Trophoblast cell (in vitro differentiated cells and primary cell): ENCODE measurements around the gene WFDC1.

Experiments used
- DNase-seq, 2 donors: peaks; one replicate each; pipeline ENCODE4 v3.0.0-alpha.2; 2016
- H2AFZ ChIP-seq: 2 replicates; pipeline ENCODE4 v1.6.1; 2013; ENCODE audit warnings: low read length, moderate library complexity, mild to moderate bottlenecking; ENCODE audit not compliant: insufficient read depth, poor library complexity
- H2AK5ac ChIP-seq: 2 replicates; pipeline ENCODE4 v1.6.1; 2013; ENCODE audit warnings: mild to moderate bottlenecking, low read length
- H2BK120ac ChIP-seq: 2 replicates; pipeline ENCODE4 v1.6.1; 2013; ENCODE audit warnings: low read length, mild to moderate bottlenecking, moderate library complexity; ENCODE audit not compliant: insufficient read depth, poor library complexity
- H2BK12ac ChIP-seq: 2 replicates; pipeline ENCODE4 v1.6.1; 2013; ENCODE audit warnings: mild to moderate bottlenecking, low read length, moderate library complexity
- H2BK5ac ChIP-seq: 2 replicates; pipeline ENCODE4 v1.6.1; 2013; ENCODE audit warnings: low read length, low read depth, moderate library complexity, mild to moderate bottlenecking; ENCODE audit not compliant: poor library complexity
- H3K14ac ChIP-seq: 2 replicates; pipeline ENCODE4 v1.6.1; 2013; ENCODE audit warnings: mild to moderate bottlenecking, low read length
- H3K18ac ChIP-seq: 2 replicates; pipeline ENCODE4 v1.6.1; 2013; ENCODE audit warnings: mild to moderate bottlenecking, low read length
- H3K23ac ChIP-seq: 2 replicates; pipeline ENCODE4 v1.6.1; 2013; ENCODE audit warnings: low read length
- H3K27ac ChIP-seq: 2 replicates; pipeline ENCODE4 v1.5.1; 2013; ENCODE audit warnings: low read depth, mild to moderate bottlenecking, inconsistent platforms, low read length, moderate library complexity
- H3K27me3 ChIP-seq: 2 replicates; pipeline ENCODE4 v1.6.1; 2013; ENCODE audit warnings: inconsistent platforms, mild to moderate bottlenecking, low read length, moderate library complexity; ENCODE audit not compliant: insufficient read depth
- H3K36me3 ChIP-seq, 2 experiments: 1 replicate in 1 of 2; 2 replicates in 1 of 2; pipeline ENCODE4 v1.6.1; 2013; ENCODE audit warnings: low read length in 2 of 2, mild to moderate bottlenecking in 2 of 2, moderate library complexity in 1 of 2; ENCODE audit not compliant: insufficient read depth in 2 of 2, control insufficient read depth in 1 of 2
- H3K4ac ChIP-seq: 2 replicates; pipeline ENCODE4 v1.6.1; 2013; ENCODE audit warnings: low read depth, mild to moderate bottlenecking, low read length, moderate library complexity
- H3K4me1 ChIP-seq, 2 experiments: 1 replicate in 1 of 2; 2 replicates in 1 of 2; pipeline ENCODE4 v1.6.1; 2013; ENCODE audit warnings: low read length in 2 of 2, mild to moderate bottlenecking in 2 of 2, moderate library complexity in 1 of 2; ENCODE audit not compliant: insufficient read depth in 2 of 2, control insufficient read depth in 1 of 2
- H3K4me2 ChIP-seq: 2 replicates; pipeline ENCODE4 v1.6.1; 2013; ENCODE audit warnings: inconsistent platforms, mild to moderate bottlenecking, low read length, moderate library complexity
- H3K4me3 ChIP-seq: 2 replicates; pipeline ENCODE4 v1.5.1; 2013; ENCODE audit warnings: mild to moderate bottlenecking, low read depth, low read length, inconsistent platforms
- H3K79me1 ChIP-seq: one replicate; pipeline ENCODE4 v1.6.1; 2013; ENCODE audit warnings: low read length
- H3K79me2 ChIP-seq: 2 replicates; pipeline ENCODE4 v1.6.1; 2013; ENCODE audit warnings: low read length, mild to moderate bottlenecking; ENCODE audit not compliant: control insufficient read depth, insufficient read depth, poor library complexity
- H3K9ac ChIP-seq: 2 replicates; pipeline ENCODE4 v1.6.1; 2013; ENCODE audit warnings: mild to moderate bottlenecking, low read length
- H3K9me3 ChIP-seq: 2 replicates; pipeline ENCODE4 v1.6.1; 2013; ENCODE audit warnings: low read depth, mild to moderate bottlenecking, control low read depth, inconsistent platforms, low read length; ENCODE audit not compliant: insufficient read depth
- H4K12ac ChIP-seq: 2 replicates; pipeline ENCODE4 v1.6.1; 2013; ENCODE audit warnings: low read depth, mild to moderate bottlenecking, low read length, moderate library complexity
- H4K8ac ChIP-seq: 2 replicates; pipeline ENCODE4 v1.6.1; 2013; ENCODE audit warnings: low read depth, mild to moderate bottlenecking, low read length, moderate library complexity
- H4K91ac ChIP-seq: one replicate; pipeline ENCODE4 v1.6.1; 2013; ENCODE audit warnings: low read depth, mild to moderate bottlenecking, low read length, moderate library complexity
- WGBS: extraction: QIAGEN DNeasy Blood & Tissue Kit; methylation state at CpG from one replicate; pipeline ENCODE4 v1.1.7; 2013; ENCODE audit warnings: missing lambda C conversion rate; ENCODE audit not compliant: insufficient read length, insufficient coverage; ENCODE audit errors: extremely low coverage; 5-methylcytosine and 5-hydroxymethylcytosine counted together

The WFDC1 gene

DNA sequence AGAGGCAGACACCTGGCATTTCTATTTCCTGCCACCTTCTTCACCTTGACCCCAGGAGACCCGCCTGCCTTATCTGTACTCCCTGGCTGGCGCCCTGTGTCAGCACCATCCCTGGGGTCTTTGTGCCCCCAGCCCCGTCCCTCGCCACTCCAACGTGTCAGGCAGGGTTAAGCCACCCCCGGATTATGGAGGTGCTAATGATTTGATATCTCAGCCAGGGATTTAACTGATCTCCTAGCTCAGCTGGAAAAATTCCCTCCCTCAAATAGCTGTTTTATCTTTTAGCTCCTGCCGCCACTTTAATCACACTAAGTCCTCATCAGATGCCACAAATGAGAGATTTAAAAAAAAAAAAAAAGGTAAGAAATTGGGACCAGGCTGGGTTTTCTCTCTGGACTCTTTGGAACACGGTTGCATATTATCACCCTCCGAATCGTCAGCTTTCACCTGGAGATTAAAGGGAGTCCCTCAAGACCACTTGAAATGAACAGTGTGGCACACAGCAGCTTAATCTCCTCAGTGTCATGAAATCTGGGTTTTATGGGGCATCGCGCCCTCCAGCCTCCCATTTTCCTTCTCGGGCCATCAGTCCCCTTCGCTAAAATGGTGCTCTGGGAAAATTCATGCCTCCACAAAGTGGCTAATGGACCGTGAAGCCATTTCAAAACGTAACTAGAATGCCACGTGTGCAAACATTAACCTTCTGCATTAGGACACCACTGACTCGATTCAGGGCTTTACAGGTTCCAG is 26.2 kb upstream of the WFDC1 start:
- no peak overlapping the region for H4K12ac ChIP-seq
- no peak overlapping the region for H2BK12ac ChIP-seq
- no peaks in the 10 kb centered on the region for H3K79me1 ChIP-seq
- no peak overlapping the region for H2BK120ac ChIP-seq
- no peak overlapping the region for H3K14ac ChIP-seq
- no peak overlapping the region for H3K4me2 ChIP-seq
- H3K27ac ChIP-seq: no peak overlapping the region
- H3K4ac ChIP-seq: no peak overlapping the region
- H2AFZ ChIP-seq: no peak overlapping the region
- H3K9me3 ChIP-seq: no peaks in the 10 kb centered on the region
- no peak for DNase-seq
- no peak overlapping the region for H3K23ac ChIP-seq
- no peaks in the 10 kb centered on the region for H3K79me2 ChIP-seq
- H3K27me3 ChIP-seq: no peaks in the 10 kb centered on the region
- H3K18ac ChIP-seq: no peak overlapping the region
- H2AK5ac ChIP-seq: no peak overlapping the region
- no peak overlapping the region for H3K9ac ChIP-seq
- no peak overlapping the region for H2BK5ac ChIP-seq
- no peak overlapping the region for H4K8ac ChIP-seq
- no CpG with 5 or more reads among the region's 18 CpGs for WGBS
- no peak overlapping the region for H4K91ac ChIP-seq
- no peaks in the 10 kb centered on the region for H3K36me3 ChIP-seq
- no peak overlapping the region for H3K4me3 ChIP-seq
- peaks cover 0 to 3% of the 10 kb centered on the region in 2 experiments for H3K4me1 ChIP-seq

DNA sequence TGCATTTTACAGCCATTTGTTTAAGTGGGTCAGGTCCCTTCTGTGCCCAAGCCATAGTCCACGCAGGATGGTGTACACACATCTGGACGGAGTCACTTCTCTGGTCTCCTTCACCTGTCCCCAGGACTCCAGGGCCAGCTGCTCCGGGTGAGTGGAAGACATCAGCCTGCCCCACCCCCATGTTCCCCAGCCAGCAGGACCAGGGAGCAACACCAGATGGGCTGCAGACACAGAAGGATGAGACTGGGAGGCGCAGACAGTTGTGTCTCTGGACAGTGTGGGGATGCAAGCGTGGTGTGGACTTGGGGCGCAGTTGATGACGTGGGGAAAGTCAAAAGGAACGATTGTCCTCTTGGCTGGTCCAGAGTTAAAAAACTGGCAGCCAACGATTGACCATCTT is 24.6 kb upstream of the WFDC1 start:
- no peak overlapping the region for H3K9ac ChIP-seq
- H4K91ac ChIP-seq: no peak overlapping the region
- no peak overlapping the region for H2AFZ ChIP-seq
- no peaks in the 10 kb centered on the region for H3K79me1 ChIP-seq
- H3K14ac ChIP-seq: no peak overlapping the region
- no peaks in the 10 kb centered on the region for H3K9me3 ChIP-seq
- WGBS: no CpG with 5 or more reads among the region's 9 CpGs
- H3K4me3 ChIP-seq: no peak overlapping the region
- no peak overlapping the region for H3K4me2 ChIP-seq
- no peaks in the 10 kb centered on the region for H3K79me2 ChIP-seq
- H3K4me1 ChIP-seq: peaks cover 0 to 3% of the 10 kb centered on the region in 2 experiments
- no peak overlapping the region for H2BK120ac ChIP-seq
- no peak overlapping the region for H3K18ac ChIP-seq
- H3K27ac ChIP-seq: no peak overlapping the region
- H2BK5ac ChIP-seq: no peak overlapping the region
- H3K27me3 ChIP-seq: no peaks in the 10 kb centered on the region
- no peak overlapping the region for H4K12ac ChIP-seq
- no peak overlapping the region for H2BK12ac ChIP-seq
- H3K23ac ChIP-seq: no peak overlapping the region
- H3K4ac ChIP-seq: no peak overlapping the region
- no peak for DNase-seq
- H3K36me3 ChIP-seq: no peaks in the 10 kb centered on the region
- no peak overlapping the region for H2AK5ac ChIP-seq
- no peak overlapping the region for H4K8ac ChIP-seq

- H2AK5ac ChIP-seq: no peak overlapping the region
- WGBS: no CpG with 5 or more reads among the region's 10 CpGs
- H3K18ac ChIP-seq: no peak overlapping the region
- H3K23ac ChIP-seq: no peak overlapping the region
- no peak overlapping the region for H2AFZ ChIP-seq
- no peak overlapping the region for H3K4ac ChIP-seq
- no peak overlapping the region for H4K8ac ChIP-seq
- H2BK12ac ChIP-seq: no peak overlapping the region
- no peak overlapping the region for H3K14ac ChIP-seq
- H4K12ac ChIP-seq: no peak overlapping the region
- no peak overlapping the region for H2BK5ac ChIP-seq
- no peaks in the 10 kb centered on the region for H3K79me1 ChIP-seq
- H3K27ac ChIP-seq: no peak overlapping the region
- no peak overlapping the region for H3K4me3 ChIP-seq
- no peaks in the 10 kb centered on the region for H3K27me3 ChIP-seq
- H3K36me3 ChIP-seq: no peaks in the 10 kb centered on the region
- no peaks in the 10 kb centered on the region for H3K9me3 ChIP-seq
- H2BK120ac ChIP-seq: no peak overlapping the region
- peaks cover 0 to 3% of the 10 kb centered on the region in 2 experiments for H3K4me1 ChIP-seq
- no peak overlapping the region for H4K91ac ChIP-seq
- no peak overlapping the region for H3K9ac ChIP-seq
- no peak overlapping the region for H3K4me2 ChIP-seq
- DNase-seq: no peak
- no peaks in the 10 kb centered on the region for H3K79me2 ChIP-seq
These were observed 24.1 kb upstream of the WFDC1 start for GRCh38 chr16:84270531-84270930.

DNA sequence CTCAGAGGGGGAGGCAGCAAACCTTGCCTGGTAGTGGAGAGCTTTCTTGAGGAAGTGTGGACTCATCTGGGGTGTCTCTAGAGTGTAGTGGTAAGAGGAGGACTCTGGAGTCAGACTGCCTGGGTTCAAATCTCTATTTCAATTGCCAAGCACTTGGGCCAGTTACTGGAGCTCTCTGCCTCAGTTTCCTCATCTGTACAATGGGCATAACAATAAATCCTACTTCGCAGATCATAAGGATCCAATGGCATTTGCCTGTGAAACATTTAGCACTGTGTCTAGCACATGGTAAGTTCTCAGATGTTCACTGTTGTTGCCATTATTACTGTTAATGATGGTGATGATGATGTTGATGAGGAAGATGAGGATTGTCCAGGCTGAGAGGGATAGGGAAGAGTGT is 23.6 kb upstream of the WFDC1 start:
- H3K14ac ChIP-seq: no peak overlapping the region
- H3K27ac ChIP-seq: no peak overlapping the region
- WGBS: no CpG with 5 or more reads among the region's 1 CpG

More for the DNA sequence above, 23.6 kb upstream of the WFDC1 start:
- H3K36me3 ChIP-seq: no peaks in the 10 kb centered on the region
- peaks cover 2% of the 10 kb centered on the region for H3K9me3 ChIP-seq
- no peak overlapping the region for H3K9ac ChIP-seq
- H2AFZ ChIP-seq: no peak overlapping the region
- no peak overlapping the region for H3K23ac ChIP-seq
- no peak overlapping the region for H3K18ac ChIP-seq
- H2AK5ac ChIP-seq: no peak overlapping the region
- no peak overlapping the region for H2BK120ac ChIP-seq
- H2BK12ac ChIP-seq: no peak overlapping the region
- H3K4me3 ChIP-seq: no peak overlapping the region
- no peak overlapping the region for H2BK5ac ChIP-seq
- no peak overlapping the region for H3K4ac ChIP-seq
- H3K4me1 ChIP-seq: peaks cover 0 to 3% of the 10 kb centered on the region in 2 experiments
- no peaks in the 10 kb centered on the region for H3K79me2 ChIP-seq
- no peak overlapping the region for H4K12ac ChIP-seq
- no peak overlapping the region for H4K8ac ChIP-seq
- H4K91ac ChIP-seq: no peak overlapping the region
- DNase-seq: no peak
- H3K4me2 ChIP-seq: no peak overlapping the region
- H3K79me1 ChIP-seq: no peaks in the 10 kb centered on the region
- no peaks in the 10 kb centered on the region for H3K27me3 ChIP-seq
